ELF-1 (cell line): Measurements from ENCODE around the gene RELL2.

Experiments
- DNase-seq: peaks from one replicate; pipeline ENCODE4 v3.0.0-alpha.2; 2016; ENCODE audit warnings: low read depth, low spot score

Gene RELL2

DNA sequence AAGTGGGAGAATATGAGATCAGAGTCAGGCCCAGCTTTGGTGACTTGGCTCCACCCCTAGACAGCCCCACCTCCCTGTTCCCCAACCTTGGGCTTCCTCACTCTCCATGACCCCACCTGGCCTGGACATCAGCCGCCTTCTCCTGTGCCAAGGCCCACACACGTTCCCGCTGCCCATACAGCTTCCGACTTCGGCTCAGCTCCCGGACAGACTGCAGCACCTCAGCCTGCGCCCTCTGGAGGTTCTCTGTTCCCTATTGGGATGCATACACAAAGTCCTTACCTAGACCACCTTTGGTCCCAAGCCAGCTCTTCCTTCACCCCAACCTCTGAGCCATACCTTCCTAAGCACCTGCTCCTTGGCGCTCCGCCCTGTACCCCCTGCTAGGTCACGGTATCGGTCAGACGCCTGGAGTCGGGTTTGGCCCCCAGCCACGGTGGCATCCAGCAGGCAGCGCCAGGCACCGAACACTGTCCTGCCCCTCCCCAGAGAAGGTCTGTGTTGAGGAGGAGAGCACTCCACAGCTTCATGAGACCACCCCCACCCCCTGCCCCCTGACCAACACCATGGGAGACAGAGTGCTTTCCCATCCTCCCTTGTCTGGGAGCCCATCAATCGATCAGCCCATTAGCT, 12.4 kb downstream of the RELL2 start:
- no peak for DNase-seq

DNA sequence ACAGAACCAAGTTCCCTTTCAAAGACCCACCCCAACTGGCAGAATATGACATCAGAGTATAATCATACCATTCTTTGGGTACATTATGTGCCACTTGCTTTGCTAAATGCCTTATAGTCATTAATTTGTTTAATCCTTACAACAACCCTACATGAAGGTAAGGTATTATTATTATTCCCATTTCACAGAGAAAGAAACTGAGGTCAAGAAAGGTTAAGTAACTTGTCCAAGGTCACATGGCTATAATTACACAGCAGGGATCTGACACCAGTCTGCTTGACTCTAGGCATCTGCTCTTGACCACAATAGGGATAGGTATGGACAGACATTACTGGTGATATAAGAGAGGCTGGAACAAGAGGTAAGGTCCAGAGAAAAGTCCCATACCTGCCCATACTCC, 13.2 kb downstream of the RELL2 start:
- no peak for DNase-seq

DNA sequence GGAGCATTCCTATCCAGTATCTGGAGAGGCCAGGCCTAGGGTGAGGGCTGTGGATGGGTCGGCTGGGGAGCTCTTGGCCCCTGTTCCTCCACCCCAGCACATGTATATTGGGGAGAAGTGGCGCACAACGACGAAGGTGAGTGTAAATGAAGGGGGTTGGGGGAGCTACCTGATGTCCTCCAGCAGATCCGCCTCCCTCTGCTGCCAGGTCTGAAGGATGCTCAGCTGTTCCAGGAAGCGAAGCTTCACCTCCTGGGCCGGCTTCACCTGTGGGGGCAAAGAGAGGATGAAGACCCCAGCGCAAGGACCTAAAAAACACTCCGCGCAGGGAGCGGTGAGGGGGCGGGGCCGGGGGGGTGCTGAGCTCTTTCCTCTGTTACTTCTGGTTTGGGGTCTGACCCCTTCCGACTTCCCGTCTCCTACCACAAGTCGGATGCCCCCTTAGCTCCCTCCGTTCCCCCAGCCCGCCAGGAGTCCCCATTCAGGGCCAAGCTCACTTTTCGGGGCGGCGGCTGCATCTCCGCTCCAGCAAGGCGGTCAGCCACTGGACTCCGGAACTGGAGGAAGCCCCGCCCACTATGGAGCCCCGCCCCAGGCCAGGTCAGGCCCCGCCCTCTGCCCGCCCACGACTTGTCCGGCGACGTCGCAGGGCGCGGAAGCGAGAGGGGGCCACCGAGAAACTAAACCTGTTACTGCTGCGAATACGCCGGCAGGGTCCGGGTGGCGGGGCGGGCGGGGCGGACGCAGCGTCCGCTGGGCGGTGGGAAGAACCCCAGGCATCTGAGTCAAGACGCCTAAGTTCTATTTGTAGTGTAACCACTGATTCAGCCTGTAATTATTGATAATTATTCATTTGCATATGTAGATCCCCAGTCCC, 14.3 kb downstream of the RELL2 start, which contains the start of gene FCHSD1:
TSS of gene FCHSD1 (minus strand) at position 568 of the 877 bp plus-strand sequence. CDS start at position 518, 50 bp downstream.
- DNase-seq: peak; percentile 73

DNA sequence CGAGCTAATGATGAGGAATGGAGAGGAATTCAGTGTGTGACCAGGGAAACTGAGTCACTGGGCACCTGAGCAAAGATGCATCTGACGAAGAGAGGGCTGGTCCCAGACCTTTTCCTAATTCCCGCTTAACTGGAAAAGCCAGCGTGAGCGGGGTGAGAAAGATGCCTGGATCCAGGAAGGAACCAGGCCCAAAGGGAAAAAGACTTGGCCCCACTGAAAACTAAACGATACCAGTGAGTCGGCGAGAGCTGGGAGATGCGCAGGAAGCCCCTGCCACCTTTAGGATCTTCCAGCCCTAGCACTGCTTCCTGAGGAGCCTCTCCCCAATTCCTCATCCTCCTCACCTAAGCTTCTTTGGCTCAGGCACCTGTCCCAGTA, 14.9 kb downstream of the RELL2 start:
- peak; percentile 36 for DNase-seq

DNA sequence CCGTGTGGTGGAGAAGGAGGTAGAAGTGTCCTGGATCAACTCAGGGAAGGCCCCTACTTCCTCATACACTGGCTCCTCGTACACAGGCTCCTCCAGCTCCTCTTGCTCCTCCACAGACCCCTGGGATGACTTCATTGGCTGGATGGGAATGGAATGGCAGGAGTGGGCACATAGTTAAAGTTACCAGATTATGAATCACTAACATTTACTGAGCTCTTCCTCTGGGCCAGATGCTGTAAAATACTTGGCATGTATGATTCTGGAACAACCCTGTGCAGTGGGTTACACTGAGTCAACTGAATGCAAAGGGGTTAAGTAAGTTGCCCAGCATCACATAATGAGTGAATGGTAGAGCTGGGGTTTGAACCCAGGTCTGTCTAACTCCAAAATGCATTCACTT, 17.5 kb downstream of the RELL2 start:
- DNase-seq: no peak

DNA sequence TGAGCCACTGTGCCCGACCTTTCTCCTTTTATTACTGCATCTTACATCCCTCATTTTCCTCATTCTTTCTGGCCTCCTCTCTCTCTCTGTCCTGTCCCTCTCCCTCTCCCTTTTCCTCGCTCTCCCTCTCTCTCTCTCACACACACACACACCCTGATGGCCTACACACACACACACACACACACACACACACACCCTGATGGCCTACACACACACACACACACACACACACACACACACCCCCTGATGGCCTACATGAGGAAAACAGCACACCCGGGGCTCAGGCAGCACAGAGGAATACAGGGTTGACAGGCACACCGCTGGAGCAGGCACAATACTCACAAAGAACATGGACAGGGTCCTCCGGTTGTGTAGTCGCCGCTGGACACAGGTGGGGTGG, 18.2 kb downstream of the RELL2 start:
- no peak for DNase-seq

DNA sequence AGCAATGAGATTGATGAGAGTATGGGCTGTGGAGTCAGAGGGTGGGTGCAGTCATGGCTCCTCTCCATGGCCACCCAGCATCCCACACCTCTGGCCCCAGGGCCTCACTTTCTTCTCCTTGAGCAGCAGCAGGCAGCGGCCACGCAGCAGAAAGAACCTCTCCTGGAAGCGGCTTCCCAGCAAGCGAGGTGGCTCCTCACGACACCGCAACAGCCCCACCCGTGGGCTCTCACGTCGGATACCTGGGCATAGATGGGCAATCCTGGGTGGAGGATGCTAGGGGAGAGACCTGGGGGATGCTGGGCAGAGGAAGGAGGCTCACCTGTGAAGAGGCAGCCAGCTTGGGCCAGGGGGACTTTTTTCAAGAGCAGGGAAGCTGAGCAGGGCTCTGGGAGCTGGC, 19.6 kb downstream of the RELL2 start:
- no peak for DNase-seq

DNA sequence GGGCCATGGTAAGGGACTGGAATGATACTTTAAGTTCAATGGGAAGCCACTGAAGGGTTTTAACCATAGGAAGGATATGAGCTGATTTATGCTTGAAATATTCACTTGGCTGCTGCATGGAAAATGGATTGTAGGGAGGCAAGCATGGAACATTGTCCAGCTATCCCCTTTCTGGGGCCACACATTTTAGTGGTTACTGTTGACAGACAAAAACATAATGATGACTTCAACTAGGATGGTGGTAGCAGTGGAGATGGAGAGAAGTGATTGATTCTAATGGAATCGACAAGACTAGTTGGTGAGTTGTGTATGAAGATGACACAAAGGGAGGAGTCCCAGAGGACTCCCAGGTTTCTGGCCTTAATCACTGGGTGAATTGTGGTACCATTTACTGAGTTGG, 20.6 kb downstream of the RELL2 start:
- no peak for DNase-seq

DNA sequence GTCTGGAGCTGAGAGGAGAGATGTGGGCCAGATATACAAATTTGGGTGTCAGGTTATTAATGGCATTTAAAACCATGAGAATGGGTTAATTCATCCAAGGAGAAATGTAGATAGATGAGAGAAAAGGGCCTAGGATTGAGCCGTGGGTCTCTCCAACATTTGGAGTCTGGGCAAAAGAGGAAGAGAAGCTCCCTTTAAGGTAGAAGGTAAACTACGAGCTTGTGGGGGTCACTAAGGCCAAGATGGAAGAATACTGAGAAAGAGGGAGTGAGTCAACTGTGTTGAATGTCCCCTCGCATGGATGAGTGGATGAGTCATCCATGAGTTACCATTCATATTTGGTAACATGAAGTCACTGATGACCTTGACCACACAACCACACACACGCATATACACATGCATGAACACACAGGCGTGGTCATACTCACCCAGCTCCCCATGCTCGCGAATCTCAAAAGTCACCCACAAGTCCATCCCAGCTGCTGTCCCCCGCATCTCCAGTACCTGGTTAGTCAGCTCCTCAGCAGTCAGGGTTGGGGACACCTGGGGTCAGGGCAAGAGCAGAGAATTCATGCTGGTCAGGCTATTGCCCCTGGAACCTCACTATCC, 21.2 kb downstream of the RELL2 start:
- DNase-seq: no peak

DNA sequence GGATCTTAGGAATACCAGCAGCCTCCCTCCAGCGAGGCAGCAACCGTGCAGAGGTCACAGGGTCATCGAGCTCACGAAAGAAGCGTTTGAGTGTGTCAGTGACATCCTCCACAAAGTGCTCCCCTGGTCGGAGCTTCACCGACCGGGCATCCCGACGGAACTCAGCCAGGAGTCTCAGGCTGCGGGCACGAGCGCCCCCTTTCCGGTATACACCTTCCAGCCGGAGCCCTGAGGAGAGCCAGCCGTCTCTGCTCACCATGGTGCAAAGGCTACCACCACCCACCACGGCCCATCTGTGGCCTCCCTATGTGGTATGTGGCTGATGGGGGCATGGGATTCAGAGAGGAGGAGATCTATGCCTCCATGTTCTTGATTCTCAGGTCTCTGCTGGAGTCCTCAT, 25.2 kb downstream of the RELL2 start:
- no peak for DNase-seq

DNA sequence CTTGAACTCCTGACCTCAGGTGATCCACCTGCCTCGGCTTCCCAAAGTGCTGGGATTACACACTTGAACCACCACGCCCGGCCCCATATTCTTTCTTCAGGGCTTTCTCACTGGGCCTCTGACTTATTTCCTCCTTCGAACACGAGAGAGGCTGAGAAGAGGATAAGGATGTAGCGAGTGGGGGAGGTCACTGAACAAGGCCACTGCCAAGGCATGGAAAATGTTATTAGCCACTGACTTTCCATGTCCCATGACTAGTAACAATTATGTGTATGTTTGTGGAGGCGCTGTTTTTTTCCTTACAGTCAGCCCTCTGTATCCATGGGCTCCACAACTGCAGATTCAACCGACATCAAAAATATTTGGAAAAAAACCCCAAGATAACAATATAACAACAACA, 26.7 kb downstream of the RELL2 start:
- no peak for DNase-seq

DNA sequence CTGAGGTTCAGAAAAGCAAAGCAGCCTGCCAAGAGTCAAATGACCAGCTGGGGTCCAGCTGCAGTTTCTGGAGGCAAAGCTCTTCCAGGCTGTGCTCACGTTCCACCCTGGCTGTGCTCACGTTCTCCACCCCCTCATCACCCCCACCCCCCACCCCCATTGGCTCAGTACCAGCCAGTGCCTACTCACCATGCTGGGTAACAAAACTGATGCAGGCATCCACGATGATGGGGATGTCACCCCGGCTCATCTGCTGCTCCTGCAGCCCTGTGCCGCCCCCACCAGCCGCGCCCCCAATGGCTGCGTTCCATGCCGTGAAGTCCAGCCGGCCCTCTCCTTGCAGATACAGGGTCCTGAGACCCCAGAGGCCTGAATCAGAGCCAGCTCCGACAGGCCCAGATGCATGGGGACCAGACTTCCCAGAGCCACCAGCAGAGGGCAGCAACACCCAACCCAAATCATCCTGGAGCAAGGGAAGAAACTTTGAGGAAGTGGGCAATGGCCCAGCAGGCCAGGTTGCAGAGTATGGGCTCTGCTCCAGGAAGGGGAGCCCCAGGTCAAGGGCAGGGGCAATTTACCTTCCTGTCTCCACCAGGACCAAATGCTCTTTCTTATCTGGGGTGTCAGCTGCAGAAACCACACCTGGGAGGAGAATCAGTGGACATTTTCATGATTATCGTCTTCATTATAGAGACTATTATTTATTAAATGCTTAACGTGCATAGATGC, 28.1 kb downstream of the RELL2 start:
- peak; percentile 89 for DNase-seq

DNA sequence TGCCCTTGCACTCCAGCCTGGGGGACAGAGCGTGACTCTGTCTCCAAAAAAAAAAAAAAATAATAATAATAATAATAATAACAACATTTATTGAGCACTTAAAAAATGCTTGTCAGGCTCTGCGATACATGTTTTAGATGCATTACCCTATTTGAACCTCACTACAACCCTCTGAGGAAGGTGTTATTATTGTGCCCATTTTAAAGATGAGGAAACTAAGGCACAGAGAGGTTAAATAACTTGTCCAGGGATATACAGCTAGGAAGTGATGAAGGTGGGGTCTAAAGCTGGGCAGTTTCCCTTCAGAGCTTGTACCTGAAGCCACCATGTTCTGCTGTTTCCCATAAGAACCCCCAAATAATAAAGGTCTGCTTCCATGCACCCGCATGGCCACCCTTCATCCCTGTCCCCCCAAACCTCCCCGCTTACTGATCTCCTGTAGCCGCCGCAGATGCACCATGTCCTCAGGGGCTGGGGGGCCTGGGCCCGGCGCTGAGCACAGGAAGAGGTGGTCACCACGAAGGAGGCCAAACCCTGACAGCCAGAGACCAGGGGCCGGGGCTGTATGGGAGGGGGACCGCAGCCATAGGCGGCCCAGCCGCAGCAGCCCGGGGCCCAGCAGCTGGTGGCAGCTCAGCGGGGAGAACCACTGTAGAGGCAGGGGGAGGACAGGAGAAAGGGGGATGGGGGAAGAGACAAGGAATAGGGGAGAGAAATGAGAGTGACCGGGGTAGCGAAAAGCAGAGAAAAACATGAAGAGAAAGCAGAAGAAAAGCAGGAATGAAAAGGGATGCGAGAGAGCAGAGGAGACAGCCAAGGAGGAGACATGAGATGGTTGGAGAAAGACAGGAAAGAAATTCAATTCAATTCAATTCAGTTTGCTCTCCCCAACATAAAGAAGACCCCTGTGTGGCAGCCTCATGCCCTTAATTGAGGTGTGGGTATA, 29.5 kb downstream of the RELL2 start:
- no peak for DNase-seq

DNA sequence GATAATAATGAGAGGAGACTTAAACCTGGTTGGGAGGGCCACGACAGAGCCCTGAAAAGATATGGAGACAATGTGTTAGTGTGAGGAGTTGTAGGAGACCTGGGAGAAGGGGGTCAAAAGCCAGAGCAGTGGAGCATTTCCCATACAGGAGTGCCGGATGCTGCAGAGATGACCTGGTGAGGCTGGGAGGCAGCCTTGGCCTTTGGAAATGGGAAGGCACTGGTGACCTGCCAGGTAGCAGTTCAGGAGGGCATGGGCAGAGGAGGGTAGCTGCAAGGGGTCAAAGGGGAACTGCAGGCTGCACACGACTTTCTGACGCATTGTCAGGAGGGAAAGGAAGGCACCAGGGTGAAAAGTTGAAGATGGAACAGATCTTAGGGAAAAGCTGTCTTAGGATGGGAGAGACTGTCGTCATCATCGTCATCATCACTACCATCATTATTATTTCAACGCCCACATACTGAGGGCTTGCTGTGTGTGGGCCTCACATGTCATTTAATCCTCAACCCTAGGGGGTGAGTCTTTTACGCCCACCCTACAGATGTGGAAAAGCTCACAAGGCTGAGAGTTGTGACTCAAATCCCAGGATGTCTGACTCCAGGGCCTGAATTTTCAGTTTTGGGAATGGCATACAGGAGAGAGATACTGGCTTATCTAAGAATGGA, 31.9 kb downstream of the RELL2 start:
- DNase-seq: no peak

DNA sequence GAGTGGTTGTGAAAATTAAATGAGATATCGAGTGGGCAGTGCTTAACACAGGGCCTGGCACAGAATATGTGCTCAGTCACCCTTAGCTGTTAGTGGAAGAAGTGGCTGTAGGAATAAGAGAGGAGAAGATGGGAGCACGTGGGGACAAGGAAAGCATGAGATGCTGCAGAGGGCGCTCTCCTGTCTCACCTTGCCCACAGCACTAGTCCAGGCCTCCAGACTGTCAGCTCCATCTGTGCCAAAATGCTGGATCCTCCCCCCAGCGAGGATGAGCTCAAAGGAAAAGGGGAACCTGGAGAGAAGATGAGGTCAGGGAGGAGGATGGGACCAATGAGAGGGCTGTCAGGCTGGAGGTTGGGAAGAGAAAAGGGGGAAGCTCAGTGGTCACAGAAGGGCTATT, 32.7 kb downstream of the RELL2 start:
- no peak for DNase-seq

DNA sequence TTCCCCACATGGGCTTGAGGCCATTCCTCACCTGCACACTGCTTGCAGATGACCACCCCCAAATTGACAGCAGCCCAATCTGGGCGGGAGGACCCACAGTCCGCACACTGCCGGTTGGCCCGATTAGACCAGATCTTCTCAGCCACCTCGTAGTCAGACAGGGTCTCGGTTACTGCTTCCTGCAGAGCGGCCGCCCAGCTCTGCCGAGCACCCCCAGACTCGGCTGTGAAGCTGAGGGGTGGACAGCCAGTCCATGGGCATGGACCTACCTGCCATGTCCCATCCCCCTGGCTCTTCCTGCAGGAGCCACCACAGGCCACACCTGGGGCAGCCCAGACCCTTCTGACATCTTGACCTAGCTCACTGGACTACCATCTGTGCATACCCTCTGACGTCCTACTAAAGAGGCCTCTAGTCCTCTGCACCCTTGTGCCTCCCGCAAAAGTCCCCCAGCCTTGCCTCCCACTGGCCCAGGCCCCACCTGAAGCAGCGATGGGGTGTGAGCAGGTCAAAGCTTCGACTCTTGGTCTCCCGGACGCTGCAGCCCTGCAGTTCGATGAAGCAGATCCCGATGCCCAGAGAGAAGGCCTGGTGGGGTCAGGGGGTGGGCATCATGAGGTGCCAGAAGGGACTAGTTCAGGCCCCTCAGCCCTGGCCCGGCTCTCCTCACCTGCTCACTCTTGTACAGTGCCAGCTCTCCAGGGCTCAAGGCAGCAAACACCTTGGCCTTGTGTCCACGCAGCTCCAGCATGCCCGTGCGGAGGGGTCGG, 35.5 kb downstream of the RELL2 start:
- no peak for DNase-seq

DNA sequence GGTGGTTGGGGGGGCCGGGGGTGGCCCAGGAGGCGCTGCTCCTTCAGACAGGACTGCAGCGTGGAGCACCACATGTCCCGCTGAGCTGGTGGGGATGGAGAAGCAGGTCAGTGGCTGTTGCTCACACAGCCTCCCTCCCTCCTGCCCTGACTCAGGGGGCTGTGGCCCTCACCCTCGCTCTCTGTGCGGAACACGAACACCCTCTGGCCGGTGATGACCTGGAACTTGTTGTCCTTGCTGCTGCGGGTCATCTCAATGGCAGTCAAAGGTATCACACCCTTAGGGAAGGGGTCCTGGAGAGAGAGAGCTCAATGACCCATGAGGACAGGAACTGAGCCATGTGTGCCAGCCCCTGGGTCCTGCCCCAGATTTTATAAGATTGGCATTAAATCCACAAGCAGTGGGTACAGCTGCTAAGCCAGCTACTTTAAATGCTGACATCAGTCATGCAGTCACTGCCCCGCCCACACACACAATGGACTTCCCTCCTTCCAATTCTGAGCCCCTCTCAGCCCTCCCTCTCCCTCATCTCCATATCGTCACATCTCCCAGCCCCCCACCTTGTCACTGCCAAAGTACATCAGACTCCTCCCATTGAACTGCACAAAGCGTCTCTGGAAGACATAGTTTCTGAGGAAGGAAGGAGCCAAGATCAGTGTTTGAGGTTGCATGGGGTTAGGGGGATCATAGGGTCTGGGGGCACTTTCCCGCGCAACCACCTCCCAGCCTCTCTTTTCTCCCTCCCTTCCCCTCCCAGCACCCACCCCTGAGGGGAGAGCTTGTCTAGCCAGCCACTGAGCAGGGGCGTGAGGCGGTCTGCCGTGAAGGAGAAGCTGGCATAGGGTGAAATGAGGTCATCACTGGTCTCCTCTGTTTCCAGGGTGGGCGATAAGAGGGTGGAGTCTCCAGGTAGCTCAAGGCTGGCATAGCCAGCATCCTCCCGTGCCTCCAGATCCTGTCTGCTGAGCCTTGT, 36.3 kb downstream of the RELL2 start:
- DNase-seq: peak; percentile 59

DNA sequence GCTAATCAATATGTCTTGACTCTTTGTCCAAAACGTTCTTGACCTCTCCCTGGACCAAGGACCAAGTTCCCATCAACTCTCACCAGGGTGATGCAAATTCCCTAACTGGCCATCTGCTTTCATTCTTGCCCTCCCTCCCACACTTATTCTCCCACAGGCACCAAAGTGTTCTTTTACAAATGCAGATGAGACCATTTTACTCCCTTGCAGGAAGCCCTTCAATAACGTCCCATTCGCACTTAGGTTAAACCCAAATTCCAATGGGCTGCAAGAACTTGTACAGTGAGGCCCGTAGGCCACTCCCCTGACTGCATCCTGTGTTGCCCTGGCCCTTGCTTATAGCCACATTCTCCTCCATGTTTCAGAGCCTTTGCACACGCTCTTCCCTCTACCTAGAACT, 38.0 kb downstream of the RELL2 start:
- peak; percentile 88 for DNase-seq
